Thyroid gland (tissue), 4 donors: ENCODE measurements around the gene ERCC3.

Experiments used
- POLR2A ChIP-seq, 2 donors: fragments of 450-650 bp; IDR thresholded peaks; one replicate each; pipeline ENCODE4 v1.6.1; 2017; ENCODE audit warnings: antibody characterized with exemption in 2 of 2, mild to moderate bottlenecking in 2 of 2, moderate library complexity in 1 of 2
- TF ChIP-seq, protein P1 (sequence below), 6 experiments: fragments of 200-600 bp in 3 of 6; fragments of 450-650 bp in 3 of 6; sonication (generic) in 3 of 6; IDR thresholded peaks; one replicate each; pipeline ENCODE4 v1.5.1; 2016 to 2019; ENCODE audit warnings: antibody characterized with exemption in 6 of 6, mild to moderate bottlenecking in 2 of 6, inconsistent platforms in 1 of 6, moderate library complexity in 1 of 6

DNA sequence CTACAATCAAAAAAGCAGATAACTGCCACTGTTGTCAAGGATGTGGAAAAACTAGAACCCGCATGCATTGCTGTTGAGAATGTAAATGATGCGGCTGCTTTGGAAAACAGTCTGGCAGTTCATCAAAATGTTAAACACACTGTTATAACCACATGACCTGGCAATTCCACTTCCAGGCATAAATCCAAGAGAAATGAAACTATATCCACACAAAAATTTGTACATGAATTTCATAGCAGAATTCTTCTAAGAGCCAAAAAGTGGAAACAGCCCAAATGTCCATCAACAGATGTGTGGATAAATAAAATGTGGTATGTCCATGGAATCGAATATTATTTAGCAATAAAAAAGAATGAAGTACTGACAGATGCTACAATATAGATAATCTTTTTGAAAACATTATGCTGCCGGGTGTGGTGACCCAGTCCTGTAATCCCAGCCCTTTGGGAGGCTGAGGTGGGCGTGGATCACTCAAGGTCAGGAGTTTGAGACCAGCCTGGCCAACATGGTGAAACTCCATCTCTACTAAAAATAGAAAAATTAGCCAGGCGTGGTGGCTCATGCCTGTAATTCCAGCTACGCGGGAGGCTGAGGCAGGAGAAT, 32.0 kb downstream of the ERCC3 start:
- TF ChIP-seq, protein P1, sequence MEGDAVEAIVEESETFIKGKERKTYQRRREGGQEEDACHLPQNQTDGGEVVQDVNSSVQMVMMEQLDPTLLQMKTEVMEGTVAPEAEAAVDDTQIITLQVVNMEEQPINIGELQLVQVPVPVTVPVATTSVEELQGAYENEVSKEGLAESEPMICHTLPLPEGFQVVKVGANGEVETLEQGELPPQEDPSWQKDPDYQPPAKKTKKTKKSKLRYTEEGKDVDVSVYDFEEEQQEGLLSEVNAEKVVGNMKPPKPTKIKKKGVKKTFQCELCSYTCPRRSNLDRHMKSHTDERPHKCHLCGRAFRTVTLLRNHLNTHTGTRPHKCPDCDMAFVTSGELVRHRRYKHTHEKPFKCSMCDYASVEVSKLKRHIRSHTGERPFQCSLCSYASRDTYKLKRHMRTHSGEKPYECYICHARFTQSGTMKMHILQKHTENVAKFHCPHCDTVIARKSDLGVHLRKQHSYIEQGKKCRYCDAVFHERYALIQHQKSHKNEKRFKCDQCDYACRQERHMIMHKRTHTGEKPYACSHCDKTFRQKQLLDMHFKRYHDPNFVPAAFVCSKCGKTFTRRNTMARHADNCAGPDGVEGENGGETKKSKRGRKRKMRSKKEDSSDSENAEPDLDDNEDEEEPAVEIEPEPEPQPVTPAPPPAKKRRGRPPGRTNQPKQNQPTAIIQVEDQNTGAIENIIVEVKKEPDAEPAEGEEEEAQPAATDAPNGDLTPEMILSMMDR (IDR thresholded peaks at IDR 0.05) = no peak
- no peak for TF ChIP-seq POLR2A (IDR thresholded peaks at IDR 0.05)
